Measurements from ENCODE around the gene FABP3.

Gene FABP3

DNA sequence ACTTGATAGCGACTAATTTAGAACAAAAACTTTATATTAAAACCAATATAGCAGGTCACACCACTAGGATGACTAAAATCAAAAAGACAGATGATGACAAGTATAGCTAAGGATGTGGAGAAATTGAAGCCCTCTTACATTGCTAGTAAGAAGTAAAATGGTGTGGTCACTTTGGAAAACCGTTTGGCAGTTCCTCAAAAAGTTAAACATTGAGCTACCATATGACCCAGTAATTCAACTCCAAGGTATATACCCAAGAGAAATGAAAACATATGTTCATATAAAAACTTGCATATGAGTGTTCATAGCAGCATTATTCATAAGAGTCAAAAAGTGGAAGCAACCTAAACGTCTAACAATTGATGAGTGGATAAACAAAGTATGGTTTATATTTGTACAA, 27.1 kb upstream of the FABP3 start:
- DNase-seq (ENCODE audit: low read depth): no peak
- TF ChIP-seq, protein P1, sequence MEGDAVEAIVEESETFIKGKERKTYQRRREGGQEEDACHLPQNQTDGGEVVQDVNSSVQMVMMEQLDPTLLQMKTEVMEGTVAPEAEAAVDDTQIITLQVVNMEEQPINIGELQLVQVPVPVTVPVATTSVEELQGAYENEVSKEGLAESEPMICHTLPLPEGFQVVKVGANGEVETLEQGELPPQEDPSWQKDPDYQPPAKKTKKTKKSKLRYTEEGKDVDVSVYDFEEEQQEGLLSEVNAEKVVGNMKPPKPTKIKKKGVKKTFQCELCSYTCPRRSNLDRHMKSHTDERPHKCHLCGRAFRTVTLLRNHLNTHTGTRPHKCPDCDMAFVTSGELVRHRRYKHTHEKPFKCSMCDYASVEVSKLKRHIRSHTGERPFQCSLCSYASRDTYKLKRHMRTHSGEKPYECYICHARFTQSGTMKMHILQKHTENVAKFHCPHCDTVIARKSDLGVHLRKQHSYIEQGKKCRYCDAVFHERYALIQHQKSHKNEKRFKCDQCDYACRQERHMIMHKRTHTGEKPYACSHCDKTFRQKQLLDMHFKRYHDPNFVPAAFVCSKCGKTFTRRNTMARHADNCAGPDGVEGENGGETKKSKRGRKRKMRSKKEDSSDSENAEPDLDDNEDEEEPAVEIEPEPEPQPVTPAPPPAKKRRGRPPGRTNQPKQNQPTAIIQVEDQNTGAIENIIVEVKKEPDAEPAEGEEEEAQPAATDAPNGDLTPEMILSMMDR (IDR thresholded peaks at IDR 0.05; ENCODE audit: insufficient read depth, low read depth, low read length, missing control alignments): no peak

GRCh38 chr1:31398246-31398645, 25.4 kb upstream of the FABP3 start:
- TF ChIP-seq, protein P1 (IDR thresholded peaks at IDR 0.05; ENCODE audit: insufficient read depth, low read depth, low read length, missing control alignments): no peak
- DNase-seq (ENCODE audit: low read depth): no peak
- H3K4me3 ChIP-seq (ENCODE audit: low read depth, low read length): no peak overlapping the region

More for the DNA sequence above, 27.1 kb upstream of the FABP3 start:
- H3K4me3 ChIP-seq (ENCODE audit: low read depth, low read length): no peak overlapping the region

DNA sequence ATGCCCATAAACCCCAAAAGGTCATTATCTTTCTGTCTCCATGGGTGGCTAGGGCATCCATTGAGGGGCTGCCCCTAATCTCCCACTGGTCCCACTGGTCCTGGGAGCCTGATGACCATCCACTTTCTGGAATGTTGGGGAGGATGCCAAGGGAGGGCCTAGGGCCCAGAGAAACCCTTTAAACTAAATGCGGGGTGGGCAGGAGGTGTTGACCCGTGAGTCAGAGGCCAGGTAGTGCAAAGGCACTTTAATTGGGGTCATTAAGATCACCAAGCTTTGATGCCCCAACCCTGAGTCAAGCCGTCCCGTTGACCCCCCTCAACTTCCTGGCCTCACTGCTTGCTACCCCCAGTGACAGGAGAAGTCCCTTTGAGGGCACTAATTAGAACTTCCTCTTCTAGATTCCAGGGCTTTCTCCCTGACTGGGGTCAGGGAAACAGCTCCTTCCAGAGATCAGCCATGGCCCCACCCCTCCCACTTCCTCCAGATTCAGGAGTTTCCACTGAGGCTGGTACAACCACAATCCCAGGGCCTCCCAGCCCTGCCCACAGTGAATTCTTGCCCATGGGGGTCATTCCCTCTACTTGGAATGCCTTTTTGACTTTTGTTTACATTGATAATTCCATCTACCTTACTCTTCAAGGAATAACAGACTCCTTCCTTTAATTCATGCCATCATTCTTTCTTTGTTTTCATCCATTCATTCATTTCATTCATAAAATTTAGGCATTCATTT, 24.7 kb upstream of the FABP3 start:
- no peak for DNase-seq (ENCODE audit: low read depth)
- no peak overlapping the region for H3K4me3 ChIP-seq (ENCODE audit: low read depth, low read length)
- TF ChIP-seq, protein P1 (IDR thresholded peaks at IDR 0.05; ENCODE audit: insufficient read depth, low read depth, low read length, missing control alignments): no peak

GRCh38 chr1:31396633-31397351, 23.9 kb upstream of the FABP3 start:
- DNase-seq (ENCODE audit: low read depth): no peak
- H3K4me3 ChIP-seq (ENCODE audit: low read depth, low read length): no peak overlapping the region
- TF ChIP-seq, protein P1 (IDR thresholded peaks at IDR 0.05; ENCODE audit: insufficient read depth, low read depth, low read length, missing control alignments): peak; percentile 31

GRCh38 chr1:31394584-31395193, 21.8 kb upstream of the FABP3 start:
- peak; percentile 78 for DNase-seq (ENCODE audit: low read depth)
- TF ChIP-seq, protein P1 (IDR thresholded peaks at IDR 0.05; ENCODE audit: insufficient read depth, low read depth, low read length, missing control alignments): peak; percentile 85
- peak overlapping the region; percentile 49 for H3K4me3 ChIP-seq (ENCODE audit: low read depth, low read length)

GRCh38 chr1:31393463-31393862, 20.6 kb upstream of the FABP3 start:
- TF ChIP-seq, protein P1 (IDR thresholded peaks at IDR 0.05; ENCODE audit: insufficient read depth, low read depth, low read length, missing control alignments): no peak
- no peak for DNase-seq (ENCODE audit: low read depth)
- H3K4me3 ChIP-seq (ENCODE audit: low read depth, low read length): no peak overlapping the region

Data from GM12865 (cell line).